NCI-H2196 (cell line): ENCODE results near the gene BATF3.
A peak's percentile ranks its signal among the peaks of the same experiment; 100 is the strongest.
"Not testable (repeated sequence)": the region's sequence is repeated elsewhere in the genome, so short reads cannot be mapped to it uniquely, and the experiment has no call there.

Source experiments
- DNase-seq: peaks from one replicate; lab custom pipeline; 2025; ENCODE audit not compliant: unreplicated experiment; lab: John Stamatoyannopoulos, UW

Gene BATF3

GRCh38 chr1:212664409-212665199 is 35.0 kb downstream of the BATF3 start:
- DNase-seq = no peak

GRCh38 chr1:212658250-212658649 is 41.4 kb downstream of the BATF3 start:
- DNase-seq = not testable (repeated sequence)

GRCh38 chr1:212656730-212657129 is 42.9 kb downstream of the BATF3 start:
- no peak for DNase-seq

- DNase-seq = no peak
Observed at GRCh38 chr1:212655668-212656440, 43.8 kb downstream of the BATF3 start.

GRCh38 chr1:212652609-212653008 is 47.0 kb downstream of the BATF3 start:
- DNase-seq = no peak

- no peak for DNase-seq
Observed at GRCh38 chr1:212651977-212652376, 47.7 kb downstream of the BATF3 start.

GRCh38 chr1:212651521-212651920 is 48.1 kb downstream of the BATF3 start:
- no peak for DNase-seq

- DNase-seq = no peak
Observed at GRCh38 chr1:212650228-212650627, 49.4 kb downstream of the BATF3 start.

GRCh38 chr1:212649020-212649419 is 50.6 kb downstream of the BATF3 start:
- DNase-seq = no peak

GRCh38 chr1:212648431-212648830 is 51.2 kb downstream of the BATF3 start:
- no peak for DNase-seq

- DNase-seq = no peak
Observed at GRCh38 chr1:212647004-212647403, 52.6 kb downstream of the BATF3 start.

- no peak for DNase-seq
Observed at GRCh38 chr1:212646588-212646987, 53.1 kb downstream of the BATF3 start.

- no peak for DNase-seq
Observed at GRCh38 chr1:212645546-212646543, 53.8 kb downstream of the BATF3 start.

GRCh38 chr1:212644866-212645545 is 54.6 kb downstream of the BATF3 start:
- DNase-seq = no peak

GRCh38 chr1:212643877-212644276 is 55.8 kb downstream of the BATF3 start:
- peak; percentile 32 for DNase-seq

GRCh38 chr1:212641956-212642355 is 57.7 kb downstream of the BATF3 start:
- no peak for DNase-seq

- DNase-seq = no peak
Observed at GRCh38 chr1:212640223-212640878, 59.3 kb downstream of the BATF3 start.

- DNase-seq = not testable (repeated sequence)
Observed at GRCh38 chr1:212639524-212639923, 60.1 kb downstream of the BATF3 start.

- DNase-seq = no peak
Observed at GRCh38 chr1:212638492-212639151, 61.0 kb downstream of the BATF3 start.
